Measurements from ENCODE around the gene BAHCC1. TPM values are rescaled to one million over a fixed set of nuclear protein-coding genes. Genes with fewer than 3 reads are reported as not detected.

The BAHCC1 gene
- total and polyA plus RNA-seq, 9 of the 15 experiments (the other 6 are each of a cell fraction or from before 2014, with no cell fraction given): 0.14 to 26.9 (median 5.0) TPM

GRCh38 chr17:81417879-81418709 is 22.8 kb downstream of the BAHCC1 start:
- Histone ChIP-seq H3K4me3 (no peak overlapping the region), H4K20me1 (replicated peaks; ENCODE audit: control insufficient read depth, insufficient read depth, low read length) (no peaks in the 10 kb centered on the region), H3K27ac (ENCODE audit: extremely low read depth, low read depth, low read length) (no peak overlapping the region), H3K4me1 (replicated peaks in 1 of 2; ENCODE audit: control insufficient read depth in 2 of 2, insufficient read depth in 2 of 2, low read length in 2 of 2) (peaks cover 2 to 85% of the 10 kb centered on the region in 2 experiments; a peak in 4 of 5 replicates), H2AFZ (ENCODE audit: low read depth, low read length) (no peak overlapping the region), H3K9ac (ENCODE audit: insufficient read depth in 1 of 2, low read depth in 2 of 2, low read length in 2 of 2) (0 out of 4 replicates have a peak overlapping the region, but pooled peaks of 1 of the 2 experiments have one; percentile 36), H3K36me3 (ENCODE audit: control insufficient read depth, insufficient read depth, low read length) (no peaks in the 10 kb centered on the region; the same call in 2 of the 3 replicates), H3K9me1 (ENCODE audit: control insufficient read depth, insufficient read depth, low read length) (no peaks in the 10 kb centered on the region), H3K27me3 (ENCODE audit: control insufficient read depth in 2 of 2, insufficient read depth in 2 of 2, low read length in 2 of 2) (no peaks in the 10 kb centered on the region; a peak in 1 of 5 replicates), H3K9me3 (replicated peaks; ENCODE audit: control insufficient read depth, insufficient read depth, low read depth, low read length) (no peaks in the 10 kb centered on the region), H3K4me2 (ENCODE audit: insufficient read depth, low read length) (no peak overlapping the region), H3K79me2 (ENCODE audit: control insufficient read depth, insufficient read depth, low read length) (peaks cover 1% of the 10 kb centered on the region; the same call in 2 of the 3 replicates)
- DNase-seq (ENCODE audit: extremely low read depth in 1 of 4, low spot score in 3 of 4) (no peak), FAIRE-seq (no peak), ATAC-seq (no peak)
- intact Hi-C loops (cut with micrococcal nuclease) (no loop called here), in situ Hi-C loops (cut with MboI) (no loop called here)
- CTCF ChIA-PET (ENCODE audit: low intra/inter-chr PET ratio): no interaction called here
- TF ChIP-seq ZBTB7A (IDR thresholded peaks at IDR 0.05; ENCODE audit: borderline replicate concordance, control insufficient read depth, low read depth, low read length): 0 out of 2 replicates have a peak, but pooled peaks have one; percentile 17
- TF ChIP-seq FOXP1 (CRISPR knock-in tag; IDR thresholded peaks at IDR 0.05): no peak
- TF ChIP-seq CBFA2T2 (conservative IDR thresholded peaks at IDR 0.05): 0 out of 2 replicates have a peak, but pooled peaks have one; percentile 4
- TF ChIP-seq USF2 (CRISPR knock-in tag; IDR thresholded peaks at IDR 0.05): peak; percentile 43; the same call in 1 of the 2 replicates
- TF ChIP-seq USF1 (CRISPR knock-in tag; IDR thresholded peaks at IDR 0.05): peak; percentile 51
- peak; percentile 90 for TF ChIP-seq NFIC (IDR thresholded peaks at IDR 0.05)
- no peak for TF ChIP-seq GTF2B (IDR thresholded peaks at IDR 0.05; ENCODE audit: extremely low read depth, insufficient read length)
- POLR2A ChIA-PET: interaction anchor here (1.8 kb wide), 1 partner anchor 12 kb away, joined by 6 read pairs; no protein-coding TSS in a partner anchor
- 76% methylated on average over 20 of the region's 23 CpGs for WGBS (ENCODE audit: insufficient coverage, low coverage, missing lambda C conversion rate)
- no TSS peak for BruUV-seq (replicated peaks)
